ENCODE measurements around the gene RAB8A. TPM values are rescaled to one million over a fixed set of nuclear protein-coding genes. Genes with fewer than 3 reads are reported as not detected.
A peak's percentile ranks its signal among the peaks of the same experiment; 100 is the strongest.

RAB8A gene
- total and polyA plus RNA-seq, 8 donors, result 12.0 to 40.8 (median 23.1) TPM

DNA sequence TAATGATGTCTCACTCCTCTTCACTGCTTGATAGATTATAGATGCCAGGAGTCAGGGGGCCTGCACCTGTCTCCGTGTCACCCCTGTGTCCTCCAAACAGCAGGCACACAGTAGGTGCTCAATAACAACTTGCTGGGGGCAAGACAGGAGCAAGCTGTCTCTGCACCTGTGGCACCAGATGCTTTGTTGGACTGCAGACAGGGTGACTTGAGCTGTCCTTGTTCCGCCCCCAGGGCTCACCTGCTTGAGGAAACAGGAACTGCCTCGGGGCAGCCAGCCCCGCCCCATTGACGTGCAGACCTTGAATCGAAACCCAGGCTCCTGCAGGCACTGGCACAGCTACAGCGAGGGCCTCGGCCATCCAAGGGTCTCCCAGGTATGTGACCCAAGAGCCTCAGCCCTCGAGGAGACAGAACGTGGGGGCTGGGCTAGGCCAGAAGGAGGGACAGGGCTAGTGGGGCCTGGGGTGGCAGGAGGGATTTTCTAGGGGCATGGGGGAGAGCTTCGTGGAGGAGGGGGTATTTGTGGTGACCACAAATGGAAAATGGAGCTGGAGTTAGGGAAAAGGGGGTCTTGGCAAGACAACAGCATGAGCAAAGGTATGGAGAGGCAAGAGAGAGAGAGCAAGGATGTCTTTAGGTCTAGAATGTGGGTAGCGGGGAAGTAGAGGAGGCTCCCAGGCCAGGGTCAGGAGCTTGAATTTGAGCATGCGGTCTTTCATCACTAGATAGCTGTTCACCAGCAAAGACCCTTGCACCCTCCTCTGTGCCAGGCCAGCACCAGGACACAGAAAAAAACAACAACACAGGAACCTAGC lies 31.9 kb downstream of the RAB8A start, which contains the start of gene HSH2D:
HSH2D (plus strand) TSS at position 287 of the 817 bp plus-strand sequence. CDS start 5,066 bp downstream, outside the sequence.
- Histone ChIP-seq H3K36me3 (peaks cover 0 to under 1% (median 0%) of the 10 kb centered on the region in 3 donors), H3K4me3 (peak within 1 kb of the TSS in 3 of 4 donors; percentile 1 to 49 (median 40)), H3K27ac (peak within 1 kb of the TSS; percentile 20 to 55 (median 28)), H3K4me1 (peaks cover 0 to 5% (median 0%) of the 10 kb centered on the region in 3 donors), H3K27me3 (no peaks in the 10 kb centered on the region), H3K9me3 (no peaks in the 10 kb centered on the region)
- ATAC-seq (peak; percentile 99 to 100 (median 100)), FAIRE-seq (no peak), DNase-seq (peak; percentile 86 to 96 (median 89))
- WGBS, 2 donors, result 16 to 18% methylated on average over 13 of the region's 13 CpGs
- TF ChIP-seq, protein P1, sequence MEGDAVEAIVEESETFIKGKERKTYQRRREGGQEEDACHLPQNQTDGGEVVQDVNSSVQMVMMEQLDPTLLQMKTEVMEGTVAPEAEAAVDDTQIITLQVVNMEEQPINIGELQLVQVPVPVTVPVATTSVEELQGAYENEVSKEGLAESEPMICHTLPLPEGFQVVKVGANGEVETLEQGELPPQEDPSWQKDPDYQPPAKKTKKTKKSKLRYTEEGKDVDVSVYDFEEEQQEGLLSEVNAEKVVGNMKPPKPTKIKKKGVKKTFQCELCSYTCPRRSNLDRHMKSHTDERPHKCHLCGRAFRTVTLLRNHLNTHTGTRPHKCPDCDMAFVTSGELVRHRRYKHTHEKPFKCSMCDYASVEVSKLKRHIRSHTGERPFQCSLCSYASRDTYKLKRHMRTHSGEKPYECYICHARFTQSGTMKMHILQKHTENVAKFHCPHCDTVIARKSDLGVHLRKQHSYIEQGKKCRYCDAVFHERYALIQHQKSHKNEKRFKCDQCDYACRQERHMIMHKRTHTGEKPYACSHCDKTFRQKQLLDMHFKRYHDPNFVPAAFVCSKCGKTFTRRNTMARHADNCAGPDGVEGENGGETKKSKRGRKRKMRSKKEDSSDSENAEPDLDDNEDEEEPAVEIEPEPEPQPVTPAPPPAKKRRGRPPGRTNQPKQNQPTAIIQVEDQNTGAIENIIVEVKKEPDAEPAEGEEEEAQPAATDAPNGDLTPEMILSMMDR (IDR thresholded peaks at IDR 0.05), result no peak
- intact Hi-C loops (cut with DNase I), result no loop called here

DNA sequence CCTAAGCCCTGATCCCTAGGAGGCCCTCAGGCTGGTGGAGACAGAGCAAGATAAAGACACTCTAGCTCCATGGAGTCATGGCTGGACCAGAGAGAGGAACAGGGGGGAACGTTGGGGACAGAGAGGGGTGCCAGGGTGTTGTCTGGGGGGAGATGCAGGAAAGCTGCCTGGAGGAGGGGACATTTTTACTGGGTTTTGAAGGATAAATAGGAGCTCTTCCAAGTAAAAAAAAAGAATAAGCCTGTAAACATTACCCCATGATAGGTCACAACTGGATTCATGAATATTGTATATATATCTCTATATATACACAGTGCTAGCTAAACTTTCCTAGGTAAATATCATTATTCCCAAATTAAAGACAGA lies 32.5 kb downstream of the RAB8A start:
- 49 to 67% methylated on average over 1 of the region's 1 CpG for WGBS, 2 donors
- FAIRE-seq, result no peak
- peaks cover 0 to 5% (median 0%) of the 10 kb centered on the region in 3 donors for H3K4me1 ChIP-seq

DNA sequence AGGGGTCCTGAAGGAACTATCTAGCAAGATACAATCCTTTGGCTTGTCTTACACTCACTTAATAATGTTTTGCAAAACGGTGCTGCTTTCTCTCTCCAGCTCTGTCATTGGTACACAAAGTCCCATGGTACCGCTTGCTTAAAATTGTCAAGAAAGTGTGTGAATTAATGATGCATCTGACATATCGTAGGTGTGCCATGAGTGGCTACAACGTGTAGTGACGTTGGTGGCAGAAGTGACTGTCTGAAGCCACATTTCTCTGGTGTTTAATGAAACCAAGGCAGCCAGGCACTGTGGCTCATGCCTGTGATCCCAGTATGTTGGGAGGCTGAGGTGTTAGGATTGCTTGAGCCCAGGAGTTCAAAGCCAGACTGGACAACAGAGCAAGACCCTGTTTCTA lies 34.4 kb downstream of the RAB8A start:
- H3K36me3 ChIP-seq, result peaks cover 0 to 16% (median 0%) of the 10 kb centered on the region in 3 donors
- TF ChIP-seq, protein P1 (IDR thresholded peaks at IDR 0.05), result no peak
- H3K27me3 ChIP-seq, result no peaks in the 10 kb centered on the region
- FAIRE-seq (no peak), ATAC-seq (no peak), DNase-seq (no peak)
- no peak overlapping the region for H3K4me3 ChIP-seq
- intact Hi-C loops (cut with DNase I), result no loop called here
- H3K9me3 ChIP-seq, result no peaks in the 10 kb centered on the region
- H3K27ac ChIP-seq, result no peak overlapping the region
- 79 to 85% methylated on average over 5 of the region's 5 CpGs for WGBS, 2 donors
- peaks cover 0 to 5% (median 0%) of the 10 kb centered on the region in 3 donors for H3K4me1 ChIP-seq

More for the DNA sequence above, 32.5 kb downstream of the RAB8A start:
- Histone ChIP-seq H3K27ac (peak overlapping the region in 1 of 4 donors; percentile 55), H3K36me3 (peaks cover 0 to 6% (median 0%) of the 10 kb centered on the region in 3 donors), H3K9me3 (no peaks in the 10 kb centered on the region), H3K27me3 (no peaks in the 10 kb centered on the region), H3K4me3 (peak overlapping the region in 2 of 4 donors; percentile 40 to 49)
- intact Hi-C loops (cut with DNase I), result no loop called here
- peak; percentile 8 to 36 (median 12) for ATAC-seq
- TF ChIP-seq, protein P1 (IDR thresholded peaks at IDR 0.05), result no peak
- no peak for DNase-seq

DNA sequence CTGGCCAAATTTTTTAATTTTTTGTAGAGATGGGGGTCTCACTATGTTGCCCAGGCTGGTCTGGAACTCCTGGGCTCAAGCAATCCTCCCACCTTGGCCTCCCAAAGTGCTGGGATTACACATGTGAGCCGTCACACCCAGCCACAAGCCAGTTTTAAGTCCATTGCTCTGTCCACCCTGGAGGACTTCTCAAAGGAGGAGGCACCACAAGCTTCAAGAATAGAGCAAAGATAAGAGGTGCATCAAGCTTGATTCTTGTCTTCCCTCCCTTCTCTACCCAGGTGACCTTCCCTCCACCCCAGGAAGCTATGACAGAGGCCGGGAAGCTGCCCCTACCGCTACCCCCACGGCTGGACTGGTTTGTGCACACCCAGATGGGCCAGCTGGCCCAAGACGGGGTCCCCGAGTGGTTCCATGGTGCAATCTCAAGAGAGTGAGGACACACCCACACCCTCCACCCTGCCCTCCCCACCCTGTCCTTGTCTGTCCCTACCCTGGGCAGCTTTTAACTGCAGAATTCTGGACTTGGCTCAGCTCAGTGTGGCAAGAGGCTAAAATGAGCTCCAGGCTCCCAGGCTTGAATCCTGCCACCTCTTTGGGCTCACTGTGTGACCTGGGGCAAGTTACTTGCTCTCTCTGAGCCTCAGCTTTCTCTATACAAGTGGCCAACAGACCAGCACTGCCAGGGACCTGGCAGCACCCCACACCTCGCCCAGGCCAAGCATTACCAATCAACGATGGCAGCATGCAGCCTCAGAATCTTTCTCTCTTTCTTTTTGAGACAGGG lies 36.9 kb downstream of the RAB8A start:
- H3K4me1 ChIP-seq, result no peaks in the 10 kb centered on the region
- H3K9me3 ChIP-seq, result no peaks in the 10 kb centered on the region
- FAIRE-seq (no peak), DNase-seq (no peak), ATAC-seq (no peak)
- H3K36me3 ChIP-seq, result peaks cover 0 to 25% (median 0%) of the 10 kb centered on the region in 3 donors
- TF ChIP-seq, protein P1 (IDR thresholded peaks at IDR 0.05), result no peak
- no peaks in the 10 kb centered on the region for H3K27me3 ChIP-seq
- WGBS, 2 donors, result 78 to 85% methylated on average over 8 of the region's 8 CpGs
- H3K4me3 ChIP-seq, result no peak overlapping the region
- no peak overlapping the region for H3K27ac ChIP-seq
- intact Hi-C loops (cut with DNase I), result no loop called here

All from pancreas (tissue), 10 donors.